HG02981 (cell line): ENCODE results near the gene NRXN2.

Experiments used
- ATAC-seq: cut with Tn5 transposase; IDR thresholded peaks from one replicate; pipeline ENCODE4 v1.9.1; 2021; ENCODE audit warnings: mild to moderate bottlenecking, moderate library complexity; ENCODE audit not compliant: unreplicated experiment

NRXN2 gene

DNA sequence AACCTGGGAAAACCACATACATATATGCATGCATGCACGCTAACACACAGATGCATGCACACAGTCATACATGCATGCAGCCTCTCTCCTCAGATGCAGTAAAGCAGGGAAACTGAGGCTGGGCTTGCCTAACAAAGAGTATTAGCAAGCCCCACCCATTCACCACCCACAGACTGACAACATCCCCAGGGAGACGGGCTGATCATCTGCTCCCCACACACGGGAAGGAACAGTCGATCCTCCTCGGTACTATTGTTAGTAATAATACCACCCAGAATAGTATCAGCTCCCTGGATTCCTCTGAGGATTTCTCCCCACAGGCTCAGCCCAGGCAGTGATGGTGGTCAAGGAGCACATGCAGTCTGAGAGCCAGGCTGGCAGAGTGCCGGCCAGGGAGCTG is 90.8 kb downstream of the NRXN2 start:
- ATAC-seq, result no peak

DNA sequence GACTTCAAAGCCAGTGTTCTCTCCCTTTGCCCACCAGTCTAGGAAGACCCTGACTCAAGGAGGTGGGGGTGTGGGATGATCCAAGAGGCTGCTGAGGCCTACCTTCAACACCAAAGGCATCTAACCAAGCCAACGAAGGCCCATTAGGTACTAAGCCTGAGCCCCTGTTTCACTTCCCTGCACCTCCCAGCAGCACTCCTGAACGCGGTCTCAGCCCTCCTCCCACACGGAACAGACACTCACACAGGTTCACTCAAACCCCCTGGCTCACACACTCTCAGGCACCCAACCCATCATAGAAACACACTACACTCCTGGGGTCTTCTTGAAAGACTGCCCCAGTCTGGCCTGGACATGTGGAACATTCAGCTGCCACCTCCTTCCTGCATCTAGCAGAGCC is 91.3 kb downstream of the NRXN2 start:
- ATAC-seq, result no peak

DNA sequence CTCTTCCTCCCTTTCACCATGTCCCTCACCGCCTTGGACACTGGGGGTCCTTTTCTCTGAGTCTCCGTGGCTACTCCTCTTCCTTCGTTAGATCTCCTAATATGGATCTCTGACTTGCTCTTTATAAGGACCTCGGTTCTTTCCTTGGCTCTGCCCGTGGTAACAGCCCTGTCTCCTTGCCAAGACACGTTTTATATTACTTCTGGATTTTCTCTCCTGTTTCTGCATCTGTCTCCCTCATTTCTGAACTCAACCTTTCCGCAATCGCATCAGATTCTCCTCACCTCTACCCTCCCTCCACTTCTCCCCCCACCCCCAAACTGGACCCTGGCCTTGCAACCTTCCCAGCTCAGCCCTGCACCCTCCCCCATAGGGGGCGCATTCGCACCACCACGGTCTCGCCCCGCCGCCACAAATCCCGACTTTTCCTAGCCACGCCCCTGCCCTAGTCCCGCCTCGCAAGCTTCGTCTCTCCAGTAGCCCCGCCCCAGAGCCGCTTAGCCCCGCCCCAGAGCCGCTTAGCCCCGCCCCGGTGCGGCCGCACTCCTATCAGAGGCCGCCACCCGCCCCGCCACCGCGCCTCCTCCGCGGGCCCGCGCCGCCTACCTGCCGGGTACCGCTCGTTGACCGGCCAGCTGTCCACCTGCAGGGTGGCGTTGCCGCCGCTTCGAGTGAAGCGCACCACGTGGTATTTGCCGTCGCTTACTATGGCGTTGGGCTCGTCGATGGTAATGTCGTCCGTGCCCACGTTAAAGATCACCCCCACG is 93.0 kb downstream of the NRXN2 start:
- no peak for ATAC-seq

DNA sequence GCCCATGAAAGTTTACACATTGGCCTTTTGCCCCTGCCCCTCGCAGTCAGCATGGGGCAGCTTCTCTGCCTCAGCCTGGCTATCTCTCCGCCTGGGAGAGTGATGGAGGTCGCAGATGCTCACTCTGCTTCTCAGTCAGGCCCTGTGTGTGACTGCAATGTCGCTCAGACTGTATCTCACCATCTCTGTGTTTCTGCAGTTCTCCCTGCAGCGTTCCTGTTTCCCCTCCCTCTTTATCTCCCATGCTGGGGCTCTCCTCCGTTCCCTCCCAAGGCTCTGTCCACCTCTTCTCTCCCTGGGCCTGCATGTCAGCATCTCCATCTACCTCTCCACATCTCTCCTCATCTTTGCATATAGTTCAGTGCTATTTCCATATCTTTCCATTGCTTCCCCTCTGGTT is 93.9 kb downstream of the NRXN2 start:
- no peak for ATAC-seq

DNA sequence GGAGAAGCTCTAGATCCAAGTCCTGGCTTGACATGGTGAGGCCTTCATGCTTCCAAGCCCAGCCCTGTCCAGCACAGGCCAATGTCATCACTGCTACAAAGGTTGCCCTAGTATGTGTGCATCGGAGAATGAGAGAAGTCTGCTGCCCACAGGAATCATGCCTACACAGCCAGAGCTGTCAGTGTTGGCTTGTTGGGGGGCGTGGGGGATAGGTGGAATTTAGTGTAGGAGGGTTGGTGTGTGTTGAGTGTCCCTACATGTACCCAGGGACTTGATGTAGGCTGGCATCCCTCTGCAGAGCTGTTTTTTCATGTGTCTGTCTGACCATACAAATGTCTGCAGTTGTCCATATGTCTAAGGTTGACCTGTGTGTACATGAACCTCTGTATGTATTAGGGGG is 94.4 kb downstream of the NRXN2 start:
- no peak for ATAC-seq

DNA sequence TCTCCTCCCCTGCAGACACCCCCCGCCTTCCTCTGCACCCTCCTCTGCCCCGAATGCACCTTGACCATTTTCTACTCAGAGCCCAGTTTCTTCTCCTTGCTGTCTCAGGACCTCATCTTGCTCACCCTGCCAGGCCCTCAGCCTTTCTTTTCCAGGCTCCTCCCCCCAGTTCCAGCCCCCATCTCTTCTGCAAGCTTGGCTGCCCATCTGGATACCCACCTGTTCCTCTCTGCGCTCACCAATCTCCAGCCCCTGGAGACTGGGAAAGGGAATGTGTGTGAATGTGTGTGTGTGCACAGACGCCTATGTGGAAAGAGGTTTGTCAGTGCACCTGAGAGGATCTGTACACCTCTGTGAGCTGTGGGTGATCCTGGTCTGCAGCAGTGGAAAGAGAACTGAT is 95.6 kb downstream of the NRXN2 start:
- ATAC-seq, result no peak

DNA sequence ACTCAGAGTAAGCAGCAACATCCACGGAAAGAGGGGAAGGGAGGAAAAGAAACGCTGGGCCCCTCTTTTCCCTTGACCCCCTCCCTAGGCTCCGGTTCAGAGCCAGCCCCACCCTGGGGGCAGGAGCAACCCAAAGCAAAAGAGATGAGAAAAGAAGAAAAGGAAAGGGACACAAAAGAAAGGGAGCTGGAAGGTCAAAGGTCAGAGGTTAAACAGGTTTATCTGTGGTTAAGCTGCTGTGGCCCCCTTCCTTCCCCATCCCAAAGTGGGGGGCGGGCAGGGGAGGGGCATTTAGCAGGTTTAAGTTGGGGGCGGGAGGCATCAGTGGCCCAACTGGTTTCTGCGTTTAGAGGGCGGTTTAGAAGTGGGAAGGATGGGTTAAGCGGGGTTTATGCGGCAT is 96.4 kb downstream of the NRXN2 start:
- no peak for ATAC-seq

DNA sequence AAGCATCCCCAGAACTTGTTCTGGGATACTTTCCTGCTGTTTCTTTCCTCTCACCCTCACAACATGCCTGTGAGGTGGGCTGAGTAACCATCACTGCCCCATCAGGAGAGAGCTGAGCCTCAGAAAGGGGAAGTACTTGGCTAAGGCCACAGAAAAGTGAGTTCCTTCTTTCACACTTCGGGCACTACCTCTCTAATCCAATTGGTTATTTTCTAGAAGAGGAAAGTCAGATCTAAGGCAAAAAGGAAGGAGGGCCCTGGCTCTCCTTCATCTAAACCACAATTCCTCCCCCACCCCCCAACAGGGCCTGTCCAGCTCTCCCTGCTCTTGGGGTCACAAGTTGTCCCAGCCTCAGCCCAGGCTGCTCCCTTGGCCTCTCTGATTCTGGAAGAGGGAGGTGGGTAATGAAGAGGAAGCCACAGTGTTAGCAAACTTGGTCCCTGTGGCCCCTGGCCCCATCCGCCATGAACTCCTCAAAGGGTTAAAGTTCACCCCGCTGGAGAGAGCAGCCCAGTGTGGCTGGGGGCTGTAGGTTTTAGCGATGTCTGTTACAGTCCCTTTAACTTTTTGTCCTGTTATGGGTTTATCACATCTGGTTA is 98.0 kb downstream of the NRXN2 start:
- no peak for ATAC-seq

DNA sequence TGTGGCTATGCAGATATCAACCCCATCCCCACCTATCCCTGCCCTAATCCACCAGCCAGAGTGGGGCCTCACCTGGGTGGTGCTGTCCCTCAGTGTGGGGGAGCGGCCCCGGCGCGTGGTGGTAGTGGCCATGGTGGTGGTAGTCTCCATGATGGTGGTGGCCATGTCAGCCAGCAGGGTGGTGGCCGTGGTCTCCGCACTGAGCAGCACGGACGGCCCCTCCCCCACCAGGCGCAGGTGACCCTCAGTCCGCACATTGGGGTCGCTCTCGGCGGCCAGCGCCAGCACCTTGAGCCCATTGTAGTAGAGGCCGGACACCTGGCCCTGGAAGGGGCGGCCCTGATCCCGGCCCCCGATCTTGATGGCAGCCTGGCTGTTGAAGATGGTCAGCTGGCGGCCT is 100.3 kb downstream of the NRXN2 start:
- no peak for ATAC-seq

DNA sequence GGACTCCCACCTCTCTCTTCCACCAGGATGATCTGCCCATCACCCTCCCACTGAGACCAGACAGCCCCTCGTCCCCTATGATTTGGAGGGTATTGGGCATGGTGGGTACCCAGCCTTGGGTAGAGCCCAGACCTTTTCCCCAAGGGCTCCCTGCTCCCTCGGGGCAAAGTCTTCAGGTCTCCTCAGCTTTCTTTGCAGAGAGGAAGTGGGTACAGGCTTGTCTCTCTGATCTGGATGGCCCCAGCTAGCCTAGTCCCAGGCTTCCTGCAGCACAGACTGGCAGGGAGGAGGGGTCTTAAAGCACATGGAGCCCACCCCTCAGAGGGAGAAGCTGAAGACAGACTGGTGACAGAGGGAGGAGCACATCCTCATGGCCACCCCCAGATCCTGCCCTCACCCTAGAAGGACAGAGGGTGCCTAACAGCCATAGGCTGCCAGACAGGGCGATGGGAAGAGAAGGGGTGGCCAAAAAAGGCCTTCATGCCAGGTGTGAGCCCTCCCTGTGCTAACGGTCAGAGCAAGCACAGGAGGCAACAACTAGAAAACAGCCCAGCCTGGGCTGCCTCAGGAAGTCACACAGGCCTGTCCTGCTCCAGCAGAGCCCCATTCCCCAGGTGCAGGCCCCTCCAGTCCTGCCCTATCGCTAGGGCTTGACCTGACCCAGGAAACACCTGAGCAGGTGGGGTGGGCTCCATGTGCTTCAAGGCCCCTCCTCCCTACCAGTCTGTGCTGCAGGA is 101.5 kb downstream of the NRXN2 start:
- no peak for ATAC-seq

DNA sequence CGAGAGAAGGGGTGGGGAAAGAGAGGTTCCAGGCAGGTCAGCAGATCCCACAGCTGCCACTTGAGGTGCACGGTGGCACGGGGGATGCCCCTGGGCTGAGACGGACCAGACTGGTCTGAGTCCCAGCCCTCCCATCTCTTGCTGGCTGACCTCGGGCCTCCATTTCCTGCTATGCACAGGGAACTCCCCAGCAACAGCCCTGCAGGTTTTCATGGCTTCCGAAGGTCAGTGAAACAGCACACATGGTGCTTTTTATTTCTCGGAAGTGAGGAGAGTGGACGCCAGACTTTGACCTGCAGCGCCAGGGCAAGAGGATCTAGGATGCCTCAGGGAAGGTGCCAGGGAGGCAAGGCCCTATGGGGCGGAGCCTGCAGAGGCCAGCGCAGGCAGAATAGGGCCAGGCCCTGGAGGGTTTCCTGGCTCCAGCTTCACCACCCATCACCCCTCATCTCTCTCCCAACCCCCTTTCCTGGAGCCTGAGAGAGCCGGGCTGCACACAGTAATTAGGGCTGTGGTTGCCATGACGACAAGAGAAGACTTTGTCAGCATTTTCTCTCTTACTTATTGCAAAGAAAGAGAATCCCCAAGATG is 102.5 kb downstream of the NRXN2 start:
- no peak for ATAC-seq

DNA sequence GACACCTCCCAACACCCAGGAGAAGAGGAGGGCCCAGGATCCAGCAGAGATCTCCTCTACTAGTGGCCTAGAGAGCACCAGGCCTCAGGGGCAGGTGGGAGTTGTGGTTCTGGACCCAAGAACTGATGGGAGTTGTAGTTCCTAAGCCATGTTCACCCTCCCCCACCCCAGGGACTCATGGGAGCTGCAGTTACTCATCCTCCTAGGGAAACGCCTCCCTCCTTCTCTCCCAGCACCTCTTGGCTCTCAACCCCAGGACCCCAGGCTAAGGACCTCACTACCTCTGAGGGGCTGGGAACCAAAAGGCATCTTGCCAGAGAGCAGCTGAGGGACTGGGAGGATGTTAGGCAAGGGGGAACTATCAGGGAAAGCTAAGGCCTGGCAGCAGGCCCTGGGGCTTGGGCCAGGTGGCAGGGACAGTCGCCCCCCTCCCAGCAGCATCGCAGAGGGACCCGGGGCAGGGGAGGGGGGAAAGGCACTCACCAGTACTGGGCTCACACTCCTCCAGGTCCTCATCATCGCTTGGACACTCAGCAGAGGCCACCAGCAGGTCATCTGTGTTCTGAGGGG is 103.1 kb downstream of the NRXN2 start:
- no peak for ATAC-seq

DNA sequence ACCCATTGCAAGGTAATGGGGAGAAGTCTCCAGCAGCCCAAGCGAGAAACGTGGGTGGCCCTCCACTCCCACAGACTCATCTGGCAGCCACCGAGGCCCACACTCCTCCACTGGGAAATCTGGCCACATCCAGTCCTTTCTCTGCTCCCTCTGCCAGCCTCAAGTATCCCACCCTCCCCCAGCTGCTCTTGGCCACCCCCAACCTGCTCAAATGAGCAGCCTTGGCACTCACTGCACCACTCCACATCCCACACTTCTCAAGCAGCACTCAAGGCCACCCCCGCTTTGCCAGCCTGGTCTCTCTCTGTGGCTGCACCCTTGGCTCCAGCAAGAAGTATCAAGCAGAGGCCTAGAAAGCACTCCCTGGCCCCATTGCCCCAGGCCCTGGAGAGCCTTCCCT is 103.8 kb downstream of the NRXN2 start:
- no peak for ATAC-seq

DNA sequence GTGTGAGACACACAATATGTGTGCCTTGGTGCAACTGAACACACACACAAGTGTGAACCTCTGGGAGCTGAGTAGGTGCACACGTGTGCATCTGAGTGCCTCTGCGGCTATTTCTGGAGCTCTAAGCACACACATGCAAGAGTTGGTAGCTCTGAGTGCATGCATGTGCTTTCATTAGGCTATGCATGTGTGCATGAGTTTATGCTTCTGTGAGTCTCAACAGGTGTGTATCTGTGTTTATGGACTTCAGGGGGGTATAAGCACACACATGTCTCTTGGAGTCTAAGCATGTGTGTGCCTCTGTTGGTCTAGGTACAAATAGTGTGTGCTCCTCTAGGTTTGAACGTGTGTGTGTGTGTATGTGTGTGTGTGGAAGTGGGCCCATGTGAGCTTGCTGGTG is 106.2 kb downstream of the NRXN2 start:
- ATAC-seq, result no peak

DNA sequence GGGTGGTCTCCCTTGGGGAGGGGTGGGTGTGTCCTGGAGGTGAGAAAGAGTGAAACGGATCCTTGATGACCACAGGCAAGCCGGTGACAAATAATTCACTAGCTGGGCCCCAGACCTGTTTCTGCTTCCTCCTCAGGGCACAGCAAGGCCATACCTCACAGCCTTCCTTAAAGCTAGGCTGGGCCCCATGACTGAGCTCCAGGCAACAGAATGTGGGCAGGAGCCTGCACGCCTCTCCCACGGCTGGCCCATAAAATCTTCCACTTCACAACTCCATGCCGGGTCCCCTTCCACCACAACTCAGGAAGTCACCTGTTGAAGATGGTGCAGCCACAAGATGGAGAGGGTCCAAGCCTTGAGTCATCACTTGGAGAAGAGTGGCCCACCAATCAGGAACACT is 108.1 kb downstream of the NRXN2 start:
- ATAC-seq, result no peak

DNA sequence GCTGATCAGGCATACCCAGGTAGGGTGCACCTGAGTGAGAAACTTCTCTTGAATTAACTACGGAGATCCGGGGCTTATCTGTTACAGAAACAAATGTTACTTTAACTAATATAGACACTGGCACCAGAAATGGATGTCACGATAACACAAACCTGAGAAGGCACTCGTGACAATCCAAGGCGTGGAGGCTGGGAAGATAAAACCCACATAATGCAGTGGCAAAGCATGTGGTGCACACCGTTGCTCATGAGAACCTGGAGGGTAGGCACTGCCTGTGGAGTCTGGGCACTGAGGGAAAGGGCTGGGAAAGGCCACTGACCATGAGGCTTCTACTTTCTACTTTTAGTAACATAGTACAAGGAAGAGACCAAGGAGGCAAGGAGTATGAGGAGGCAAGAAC is 109.3 kb downstream of the NRXN2 start:
- ATAC-seq, result no peak

DNA sequence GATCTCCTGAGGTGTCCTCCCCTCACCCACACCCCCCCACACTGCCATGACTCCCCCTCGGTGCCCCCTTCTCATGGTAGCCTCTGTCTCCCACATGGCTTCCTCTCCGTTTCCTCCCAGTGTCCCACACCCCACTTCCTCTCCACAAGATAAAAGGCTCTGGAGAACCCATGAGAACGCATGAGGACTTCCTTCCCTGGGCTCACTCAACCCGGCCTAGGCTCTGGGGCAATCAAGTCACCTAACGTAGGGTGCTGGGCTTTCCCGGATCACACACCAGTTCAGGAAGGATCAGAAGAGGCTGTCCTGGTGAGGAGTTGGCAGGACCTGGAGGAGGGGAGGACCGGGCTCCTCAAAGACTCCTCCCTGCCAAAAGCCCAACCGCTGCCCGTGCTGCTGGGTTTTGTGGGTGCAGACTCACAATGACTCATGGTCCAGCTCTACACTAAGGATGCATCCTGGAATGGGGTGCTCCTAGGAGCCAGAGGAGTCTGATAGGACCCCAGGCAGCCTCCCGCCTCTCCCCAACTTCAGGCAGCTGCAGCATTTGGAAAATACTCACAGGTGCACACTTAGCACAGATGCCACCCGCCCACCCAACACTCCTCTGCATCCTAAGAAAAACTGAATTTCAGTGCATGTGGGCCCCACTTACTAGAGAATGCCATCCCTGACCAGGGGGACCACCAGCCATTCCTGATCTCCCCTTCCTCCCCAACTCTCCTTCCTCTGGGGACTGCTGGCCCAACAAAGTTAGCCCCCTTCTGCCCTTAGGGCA is 110.9 kb downstream of the NRXN2 start:
- ATAC-seq, result no peak

DNA sequence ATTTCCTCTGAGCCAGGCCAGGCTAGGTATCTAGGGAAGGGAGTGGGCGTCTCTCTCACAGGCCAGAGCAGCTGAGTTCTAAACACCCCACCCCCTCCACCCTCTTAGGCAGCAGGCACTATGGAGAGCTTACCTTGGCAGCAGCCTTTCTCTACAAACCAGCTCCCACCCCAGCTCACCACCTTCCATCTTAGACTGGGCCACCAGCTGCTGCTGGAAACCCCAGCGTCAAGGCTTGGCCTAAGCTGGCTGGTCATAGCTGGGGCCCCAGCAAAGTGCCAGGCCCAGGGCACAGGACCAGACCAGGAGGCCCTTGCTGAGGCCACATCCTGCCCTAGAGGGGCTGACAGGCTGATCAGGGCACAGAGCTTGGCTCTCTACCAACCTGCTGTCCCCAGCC is 111.8 kb downstream of the NRXN2 start:
- ATAC-seq, result no peak

DNA sequence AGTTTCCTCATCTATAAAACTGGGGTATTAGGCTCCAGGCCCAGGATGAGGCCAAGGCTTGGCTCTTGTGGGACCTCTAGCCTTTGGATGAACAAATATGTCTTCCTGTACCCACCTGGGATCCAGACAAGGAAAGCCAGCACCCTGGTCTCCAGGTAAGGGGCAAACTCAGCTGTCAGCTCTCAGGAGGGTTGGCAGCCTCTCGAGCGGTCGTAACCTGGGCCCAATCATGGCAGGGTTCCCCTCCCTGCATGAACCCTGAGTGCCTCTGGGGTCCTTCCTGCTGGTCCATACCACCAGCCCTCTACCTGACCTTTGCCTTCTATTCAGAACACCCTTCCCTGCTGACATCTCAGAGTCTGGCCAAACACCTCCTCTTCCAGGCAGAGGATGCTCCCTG is 112.4 kb downstream of the NRXN2 start:
- no peak for ATAC-seq

DNA sequence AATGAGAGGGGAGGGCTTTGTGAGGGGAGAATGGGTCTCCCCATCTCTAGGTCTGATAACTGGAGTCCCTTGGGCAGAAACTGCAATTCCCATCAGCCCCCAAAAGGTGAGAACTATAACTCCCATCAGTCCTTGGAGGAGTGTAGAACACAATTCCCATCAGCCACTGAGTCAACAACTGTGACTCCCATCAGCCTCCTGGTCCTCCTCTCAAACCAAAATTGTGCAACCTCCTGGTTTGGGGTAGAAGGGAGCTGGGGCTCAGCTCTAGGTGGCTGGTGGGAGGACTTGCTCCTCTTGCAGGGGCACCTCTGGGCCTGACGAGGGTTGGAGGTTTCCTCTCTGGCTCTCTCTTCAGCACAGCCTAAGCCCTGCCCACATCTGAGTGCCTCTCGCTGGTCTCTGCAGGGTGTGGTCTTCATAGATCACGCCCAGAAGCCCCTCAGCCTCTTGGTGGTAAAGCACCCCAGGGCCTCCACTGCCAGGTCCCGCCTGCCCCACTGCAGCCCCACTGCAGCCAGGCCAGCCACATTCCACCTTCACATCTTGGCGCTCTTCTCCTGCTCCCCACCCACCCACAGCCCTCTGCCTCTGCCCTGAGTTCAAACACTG is 113.5 kb downstream of the NRXN2 start:
- ATAC-seq, result no peak
